DLD1 (cell line): ENCODE results near the gene DICER1.
"Not testable (repeated sequence)": the region's sequence is repeated elsewhere in the genome, so short reads cannot be mapped to it uniquely, and the experiment has no call there.

Source experiments
- in situ Hi-C: cut with HindIII; loops from 2 replicates; pipeline ENCODE4 v1.10.0; 2017; ENCODE audit warnings: low sequenced_read_pairs

The DICER1 gene

DNA sequence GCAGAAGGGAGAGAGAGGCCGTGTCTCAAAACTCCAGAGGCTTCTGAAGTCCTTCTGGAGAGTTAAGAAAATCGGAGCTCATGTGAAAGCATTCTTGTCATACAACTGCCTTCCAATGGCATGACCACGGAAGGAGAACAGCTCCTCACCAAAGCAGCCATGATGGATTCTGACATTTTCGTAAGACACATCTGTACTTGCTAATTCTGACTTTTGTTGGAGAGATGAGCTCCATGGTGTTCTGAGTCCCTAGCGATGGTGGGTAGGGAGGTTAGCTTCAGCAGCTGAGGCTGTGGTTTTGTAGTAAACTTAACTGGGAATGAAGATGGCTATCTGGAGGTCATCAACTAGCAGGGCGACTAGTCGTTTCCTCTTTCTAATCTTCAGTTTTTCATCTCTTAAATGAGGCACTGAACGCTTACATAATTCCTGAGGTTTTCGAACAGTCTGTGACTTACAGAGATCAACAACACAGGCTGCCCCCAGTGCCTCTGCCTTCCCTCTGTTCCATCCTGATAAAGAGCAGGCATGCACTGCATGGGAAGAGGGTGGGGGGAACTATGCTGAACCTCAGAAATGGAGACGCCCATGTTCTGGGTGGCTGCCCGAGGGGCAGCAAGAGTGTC is 28.6 kb upstream of the DICER1 start:
- in situ Hi-C loops: no loop called here

DNA sequence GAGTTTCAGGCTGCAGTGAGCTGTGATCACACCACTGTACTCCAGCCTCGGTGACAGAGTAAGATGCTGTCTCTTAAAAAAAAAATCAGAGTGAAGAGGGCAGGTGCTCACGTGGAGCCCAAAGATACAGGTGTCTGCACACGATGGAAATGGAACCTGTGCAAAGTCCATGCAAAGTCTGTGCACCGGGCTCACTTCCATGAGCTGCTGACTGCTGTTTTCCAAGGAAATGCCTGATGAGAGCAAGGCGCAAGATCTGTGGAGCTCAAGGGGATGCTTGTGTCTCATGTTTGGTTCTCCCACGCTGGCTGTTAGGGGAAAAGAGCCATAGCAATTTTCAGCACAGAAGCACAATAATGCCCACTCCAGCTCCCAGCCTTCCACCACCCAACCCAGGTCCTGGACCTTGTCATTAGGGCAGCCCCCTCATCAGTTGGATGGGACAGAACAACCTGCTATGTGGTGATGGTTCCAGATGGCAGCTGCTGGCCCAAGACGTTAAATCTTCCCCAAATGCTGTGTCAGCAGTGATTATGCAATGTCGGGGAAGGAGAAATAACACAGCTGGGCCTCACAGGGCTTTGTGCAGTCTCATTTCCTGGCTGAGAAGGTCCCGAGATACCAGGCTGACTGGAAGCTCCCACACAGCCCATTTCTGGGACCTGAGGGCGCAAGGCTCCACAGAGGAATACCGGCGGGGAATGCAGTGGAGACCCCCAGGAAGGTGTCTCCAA is 27.9 kb upstream of the DICER1 start:
- in situ Hi-C loops: no loop called here

DNA sequence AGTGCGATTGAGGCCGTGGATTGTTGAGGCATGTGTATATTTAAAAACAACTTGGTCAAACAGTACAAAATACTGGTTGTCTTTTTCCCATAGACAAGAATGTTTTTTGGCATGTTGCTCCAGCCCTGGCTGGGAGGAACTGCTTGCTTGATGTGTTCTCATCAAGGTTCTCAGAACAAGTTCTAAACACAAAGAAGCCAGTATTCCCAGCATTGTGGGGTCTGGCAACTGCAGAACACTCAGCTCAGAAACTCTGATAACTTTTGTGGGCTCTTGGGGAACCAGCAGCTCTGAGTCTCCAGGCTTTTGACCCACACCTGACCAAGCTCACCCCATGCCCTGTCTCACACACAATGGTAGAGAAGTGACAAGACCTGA is 27.1 kb upstream of the DICER1 start:
- in situ Hi-C loops: no loop called here

DNA sequence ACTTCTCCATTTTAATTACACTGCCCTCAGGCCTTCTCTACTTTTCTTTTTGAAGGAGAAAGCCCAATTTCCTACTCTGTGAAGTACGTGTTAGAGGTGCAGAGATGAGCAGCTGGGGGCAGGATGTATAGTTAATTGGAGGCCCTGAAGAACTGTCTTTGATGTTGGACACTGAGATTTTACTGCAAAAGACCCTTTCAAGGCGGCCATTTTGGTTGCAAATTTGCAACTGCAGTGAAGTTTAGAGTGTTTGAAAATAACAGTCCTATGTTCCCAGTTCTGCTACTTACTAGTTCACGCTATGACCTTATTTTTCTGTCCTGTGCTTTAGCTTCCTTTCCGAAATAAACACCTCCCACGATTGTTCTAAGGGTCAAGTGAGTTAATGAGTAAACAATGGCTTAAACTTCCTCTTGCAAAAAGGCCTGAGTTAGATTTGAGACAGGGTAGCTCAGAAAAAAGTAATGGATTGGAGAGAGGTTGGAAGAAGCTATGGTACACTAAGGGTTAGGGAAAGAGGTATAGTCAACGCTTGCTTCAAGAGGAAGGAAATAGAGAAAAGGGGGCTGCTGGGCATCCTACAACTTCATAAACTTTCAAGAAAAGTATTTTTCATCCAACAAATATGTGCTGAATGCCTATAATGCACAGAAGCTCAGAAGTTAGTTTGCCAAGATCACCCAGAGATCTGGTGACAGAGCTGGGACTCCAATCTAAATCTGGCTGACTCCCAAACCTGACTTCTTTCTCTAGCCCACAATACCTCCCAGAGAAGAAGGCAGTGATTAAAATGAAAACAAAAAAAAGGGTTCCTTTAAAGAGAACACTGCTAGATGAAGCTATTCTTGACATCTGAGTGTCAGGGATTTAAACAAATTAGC is 26.4 kb upstream of the DICER1 start:
- in situ Hi-C loops: no loop called here

DNA sequence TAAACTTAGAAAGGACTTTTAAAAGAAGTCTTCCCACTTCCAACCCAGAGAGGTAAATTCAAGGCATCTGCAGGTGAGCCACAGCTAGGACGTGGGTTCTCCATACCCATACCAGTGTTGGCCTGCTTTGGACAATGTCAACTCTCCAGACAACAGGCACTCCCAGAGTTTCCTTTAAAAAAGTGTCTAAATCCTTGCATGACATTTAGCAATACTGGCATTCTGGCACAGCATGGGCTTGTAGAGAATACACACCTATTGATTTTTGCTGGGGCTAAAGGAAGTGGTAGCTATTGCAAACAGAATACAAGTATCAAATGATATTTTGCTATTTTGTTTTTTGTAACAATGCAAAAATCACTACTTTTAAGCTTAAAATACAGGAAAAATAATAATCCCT is 25.8 kb upstream of the DICER1 start:
- in situ Hi-C loops: no loop called here

DNA sequence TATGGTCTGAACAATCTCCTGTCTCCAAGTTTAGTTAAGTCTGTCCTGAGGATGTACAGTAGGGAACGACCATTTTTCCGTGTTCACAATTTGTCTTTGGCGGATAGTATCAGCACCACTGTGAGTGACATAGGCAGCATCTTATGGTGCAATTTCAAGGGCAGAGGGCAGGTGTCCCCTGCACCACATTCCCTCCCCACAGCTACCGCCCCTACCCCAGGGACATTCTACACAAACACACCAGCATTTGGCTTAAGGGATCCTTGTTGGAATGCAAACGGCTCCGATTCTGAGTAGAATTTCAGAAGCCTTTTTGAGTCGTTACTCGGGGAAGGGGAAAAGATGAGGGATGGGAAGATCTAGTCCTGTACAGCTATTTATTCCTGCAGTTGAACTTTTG is 25.1 kb upstream of the DICER1 start:
- in situ Hi-C loops: no loop called here

DNA sequence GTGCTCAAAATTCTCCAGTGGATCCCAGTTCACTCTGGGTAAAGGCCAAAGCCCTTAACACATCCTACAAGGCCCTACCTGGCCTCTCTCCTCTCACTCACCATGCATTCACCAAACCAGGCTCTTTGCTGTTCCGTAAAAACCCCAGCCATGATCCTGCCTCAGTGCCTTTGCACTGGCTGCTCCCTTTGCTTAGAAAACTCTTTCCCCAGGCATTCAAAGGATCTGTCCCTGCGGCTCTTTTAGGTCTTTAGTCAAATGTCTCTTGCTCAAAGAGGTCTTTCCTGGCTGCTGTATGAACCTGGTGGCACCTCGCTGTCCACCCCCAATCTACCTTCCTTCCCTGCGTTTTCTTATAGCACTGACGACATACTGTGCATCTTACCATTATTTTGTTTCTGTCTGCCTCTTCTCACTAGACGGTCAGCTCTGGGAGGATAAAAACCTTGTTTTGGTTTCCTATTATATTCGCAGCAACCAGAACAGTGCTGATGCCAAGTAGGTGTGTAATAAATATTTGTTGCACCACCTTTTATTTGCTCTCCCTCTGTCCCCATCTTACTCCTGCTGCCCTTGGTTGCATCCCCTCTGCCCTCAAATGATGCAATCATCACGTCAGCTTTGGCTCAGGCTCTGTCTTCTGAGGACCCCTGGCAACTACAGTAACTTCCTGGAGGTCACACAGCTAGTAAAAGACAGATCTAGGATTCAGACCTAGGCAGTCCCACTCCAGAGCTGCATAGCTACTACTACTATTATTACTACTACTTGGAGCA is 23.8 kb upstream of the DICER1 start:
- in situ Hi-C loops: no loop called here

DNA sequence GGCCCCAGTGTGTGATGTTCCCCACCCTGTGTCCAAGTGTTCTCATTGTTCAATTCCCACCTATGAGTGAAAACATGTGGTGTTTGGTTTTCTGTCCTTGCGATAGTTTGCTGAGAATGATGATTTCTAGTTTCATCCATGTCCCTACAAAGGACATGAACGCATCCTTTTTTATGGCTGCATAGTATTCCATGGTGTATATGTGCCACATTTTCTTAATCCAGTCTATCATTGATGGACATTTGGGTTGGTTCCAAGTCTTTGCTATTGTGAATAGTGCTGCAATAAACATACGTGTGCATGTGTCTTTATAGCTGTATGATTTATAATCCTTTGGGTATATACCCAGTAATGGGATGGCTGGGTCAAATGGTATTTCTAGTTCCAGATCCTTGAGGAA is 18.3 kb upstream of the DICER1 start:
- in situ Hi-C loops: not testable (repeated sequence)

DNA sequence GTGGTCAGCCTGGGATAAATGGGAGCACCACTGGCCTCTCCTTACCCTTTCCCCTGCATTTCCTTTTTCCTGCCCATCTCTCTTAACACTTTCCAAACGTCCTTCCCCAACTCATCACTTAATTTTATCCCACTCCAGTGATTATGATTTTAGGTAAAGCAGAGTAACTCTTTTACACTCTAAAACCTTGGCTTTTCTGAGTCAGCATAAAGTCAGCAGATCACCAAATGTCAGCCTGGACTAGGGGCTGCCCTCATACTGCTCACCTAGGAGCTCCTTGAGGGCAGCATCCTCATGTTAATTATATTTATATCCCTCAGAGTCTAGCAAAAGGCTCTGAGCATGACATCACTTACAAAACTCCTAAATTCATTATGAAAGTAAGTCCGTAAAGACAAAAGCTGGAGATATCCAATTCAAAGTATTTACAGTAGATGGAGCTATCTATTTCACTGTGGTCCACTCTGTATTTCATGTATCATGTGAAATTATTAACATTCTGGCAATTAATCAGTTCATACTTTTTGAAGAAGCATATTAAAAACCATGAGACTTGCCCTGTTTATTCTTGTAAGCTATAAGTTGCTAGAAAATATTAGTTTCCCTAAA is 17.0 kb upstream of the DICER1 start:
- in situ Hi-C loops: no loop called here

DNA sequence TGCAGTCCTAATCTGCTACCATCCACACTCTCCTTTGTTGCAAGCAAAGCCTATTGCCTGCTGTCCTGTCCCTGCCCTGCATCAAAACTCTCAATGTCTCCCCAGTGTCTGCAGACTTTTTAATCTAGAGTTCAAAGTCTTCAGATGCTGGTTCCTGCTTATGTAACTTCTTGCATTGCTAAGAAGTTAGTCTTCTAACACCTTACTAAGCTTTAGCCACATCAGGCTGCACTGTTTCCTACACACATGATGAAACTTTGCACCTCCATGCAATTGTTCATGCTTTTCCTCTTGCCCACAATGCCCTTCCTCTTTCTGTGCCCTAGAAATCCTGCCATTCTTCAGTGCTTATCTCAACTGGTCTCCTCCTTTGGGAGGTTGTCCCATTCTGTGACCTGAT is 16.2 kb upstream of the DICER1 start:
- in situ Hi-C loops: no loop called here

DNA sequence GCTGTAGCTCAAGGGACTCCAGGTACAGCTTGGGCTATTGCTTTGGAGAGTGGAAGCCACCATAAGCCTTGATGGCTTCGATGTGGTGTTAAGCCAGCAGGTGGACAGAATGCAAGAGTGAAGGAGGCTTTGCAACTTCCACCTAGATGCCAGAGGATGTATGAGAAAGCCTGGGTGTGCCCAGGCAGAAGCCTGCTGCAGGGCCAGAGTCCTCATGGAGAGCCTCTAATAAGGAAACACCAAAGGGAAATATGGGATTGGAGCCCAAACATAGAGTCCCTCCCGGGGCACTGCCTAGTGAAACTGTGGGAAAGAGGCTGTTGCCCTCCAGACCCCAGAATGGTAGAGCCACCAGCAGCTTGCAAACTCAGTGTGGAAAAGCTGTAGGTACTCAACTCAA is 9.8 kb upstream of the DICER1 start:
- in situ Hi-C loops: no loop called here

DNA sequence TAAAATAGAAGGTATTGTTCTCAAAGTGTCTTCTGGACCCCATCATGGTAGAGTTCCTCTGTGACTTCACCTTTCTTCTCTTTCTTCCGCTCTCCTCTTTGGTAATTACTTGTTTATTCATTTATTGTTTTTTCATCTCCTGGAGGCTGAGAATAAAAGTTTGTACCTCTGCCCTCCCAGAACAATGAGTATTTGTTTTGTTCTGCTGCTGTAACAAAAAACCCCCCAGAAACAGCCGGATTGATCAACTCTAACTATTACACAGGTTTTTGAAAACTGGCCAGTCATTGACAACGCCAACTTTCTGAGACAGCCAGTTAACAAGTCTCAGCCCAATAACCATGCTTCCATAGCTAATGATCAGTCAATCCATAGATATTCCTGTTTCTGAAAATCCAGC is 8.2 kb upstream of the DICER1 start:
- in situ Hi-C loops: no loop called here

DNA sequence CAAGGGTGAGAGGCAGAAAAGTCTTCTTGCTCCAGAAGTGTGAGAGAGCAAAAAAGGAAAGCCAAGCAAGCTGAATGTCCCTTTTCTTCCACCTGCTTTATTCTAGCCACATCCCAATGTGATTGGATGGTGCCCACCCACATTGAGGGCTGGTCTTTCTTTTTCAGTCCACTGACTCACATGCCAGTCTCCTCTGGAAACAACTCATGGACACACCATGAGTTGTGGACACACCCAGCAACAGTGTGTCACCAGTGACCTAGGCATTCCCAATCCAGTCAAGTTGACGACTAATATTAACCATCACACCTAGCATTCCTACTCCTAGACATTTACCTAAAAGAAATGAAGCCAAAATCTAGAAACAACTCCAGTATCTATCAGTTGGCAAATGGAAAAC is 7.2 kb upstream of the DICER1 start:
- in situ Hi-C loops: no loop called here

DNA sequence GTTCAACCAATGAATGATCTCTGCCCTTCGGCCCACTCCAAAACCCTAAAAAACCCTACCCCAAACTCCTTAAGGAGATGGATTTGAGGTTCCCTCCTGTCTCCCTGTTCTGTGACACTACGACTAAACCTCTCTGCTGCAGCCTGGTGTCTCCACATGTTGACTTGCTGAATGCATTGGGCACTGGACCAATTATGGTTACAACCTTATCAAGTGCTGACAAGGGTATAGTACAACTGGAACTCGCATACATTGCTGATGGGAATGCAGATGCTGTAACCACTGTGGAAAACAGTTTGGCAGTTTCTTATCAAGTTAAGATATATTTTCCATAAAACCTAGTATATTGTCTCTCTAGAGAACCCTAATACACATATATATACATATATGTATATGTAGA is 6.3 kb upstream of the DICER1 start:
- in situ Hi-C loops: no loop called here

DNA sequence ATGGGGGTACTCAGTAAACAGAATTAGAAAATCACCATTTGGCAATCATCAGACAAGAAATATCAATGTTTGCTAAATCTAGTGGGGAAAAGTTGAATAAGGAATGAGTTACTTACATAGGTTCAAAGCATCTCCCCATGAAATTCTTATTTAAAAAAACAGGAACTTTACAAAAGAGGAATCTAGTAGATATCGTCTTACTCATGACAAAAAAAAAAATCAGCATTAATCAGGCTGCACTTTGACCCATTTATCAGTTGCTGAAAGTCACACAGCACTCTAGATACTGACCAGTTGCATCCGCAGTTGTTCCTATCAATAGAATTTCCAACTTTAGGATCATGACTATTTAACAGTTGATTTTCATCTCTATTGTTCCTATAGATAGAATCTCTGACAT is 5.8 kb upstream of the DICER1 start:
- in situ Hi-C loops: no loop called here

DNA sequence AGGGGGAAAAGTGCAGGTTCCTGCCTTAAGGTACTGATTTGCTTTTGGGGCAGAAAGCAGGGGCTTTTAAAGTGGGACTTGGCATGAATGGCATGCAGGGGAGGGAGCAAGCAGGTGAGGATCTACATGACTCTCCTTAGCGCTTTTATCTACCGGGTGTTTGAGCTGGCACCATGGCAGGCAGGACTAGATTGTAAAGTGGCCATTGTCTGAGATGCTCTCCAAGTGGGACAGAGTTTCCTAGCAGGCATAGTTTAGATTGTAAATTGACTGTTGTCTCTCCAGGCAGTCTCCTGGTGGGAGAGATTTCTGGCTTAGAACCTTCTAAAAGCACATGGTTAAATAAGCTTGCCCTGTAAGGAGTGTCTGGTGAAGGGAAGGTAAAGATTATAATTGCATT is 5.3 kb upstream of the DICER1 start:
- in situ Hi-C loops: no loop called here

DNA sequence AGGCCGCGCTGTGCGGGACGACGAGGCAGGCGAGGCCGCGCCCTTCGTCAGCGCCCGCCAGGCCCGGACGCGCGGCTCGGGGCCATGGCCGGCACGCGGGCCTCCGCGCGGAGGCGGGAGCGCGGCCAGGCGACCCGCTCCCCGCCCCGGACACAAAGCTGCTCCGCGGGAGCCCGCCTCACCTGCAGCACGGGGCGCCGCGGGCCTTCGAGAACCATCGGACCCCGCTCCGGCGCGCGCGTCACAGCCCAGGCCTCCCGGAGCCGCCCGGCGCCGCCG is 342 bp downstream of the DICER1 start:
- in situ Hi-C loops: no loop called here

DNA sequence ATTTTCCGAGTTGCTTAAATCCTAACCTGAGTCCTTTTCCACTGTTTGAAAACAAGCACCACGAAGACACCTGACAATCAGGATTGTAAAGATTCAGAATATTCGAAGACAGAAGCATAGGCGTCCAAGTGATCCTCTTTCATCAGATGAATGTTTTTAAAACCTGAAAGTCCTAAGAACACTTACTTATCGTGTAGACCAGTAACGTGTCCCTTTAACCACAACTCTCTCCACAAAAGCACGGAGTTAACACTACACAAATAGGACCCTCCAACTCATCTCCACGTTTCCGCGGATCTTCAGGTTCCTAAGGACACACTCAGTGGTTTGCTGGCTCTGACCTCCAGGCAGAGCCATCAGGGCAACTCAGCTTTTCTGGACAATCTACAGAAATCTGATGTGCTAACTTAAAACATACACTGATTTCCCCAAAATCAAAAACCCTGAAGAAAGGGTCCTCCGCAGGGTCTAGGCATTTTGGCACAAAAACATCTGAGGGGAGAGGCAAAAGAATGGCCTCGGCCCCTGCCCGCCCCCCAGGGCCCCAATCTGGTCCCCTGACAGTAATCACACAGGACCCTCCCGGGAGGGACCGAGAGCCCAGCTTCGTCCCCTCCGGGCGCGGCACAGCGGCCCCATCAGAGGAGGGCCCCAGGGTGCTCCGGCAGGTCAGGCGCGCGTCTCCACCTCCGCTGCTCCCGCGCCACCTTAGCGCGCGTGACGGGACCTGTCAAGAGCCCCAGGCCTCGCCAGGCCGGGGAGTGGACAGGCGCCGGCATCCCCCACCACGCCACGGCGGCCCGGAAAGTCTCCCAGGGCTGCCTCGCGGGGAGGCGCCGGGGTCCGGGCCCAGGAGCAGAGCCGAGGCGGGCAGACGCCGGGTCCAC is 925 bp downstream of the DICER1 start:
- in situ Hi-C loops: no loop called here

DNA sequence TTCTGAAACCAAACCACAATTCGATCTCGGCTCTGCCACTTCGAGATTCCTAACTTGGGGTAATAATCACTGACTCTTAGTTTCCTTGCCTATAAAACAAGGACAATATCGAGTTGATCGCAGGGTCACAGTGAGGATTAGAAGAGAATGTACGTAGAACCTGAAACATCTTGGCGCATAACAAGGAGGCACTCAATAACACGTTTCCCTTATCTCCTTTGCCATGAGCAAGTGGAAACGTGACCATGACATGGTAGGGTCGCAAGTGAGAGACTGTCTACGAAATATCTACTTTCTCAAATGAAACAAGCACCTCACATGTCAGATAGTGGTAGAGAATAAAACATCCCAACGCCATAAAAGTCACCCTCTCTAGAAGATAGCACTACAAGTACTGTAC is 2.3 kb downstream of the DICER1 start:
- in situ Hi-C loops: no loop called here

DNA sequence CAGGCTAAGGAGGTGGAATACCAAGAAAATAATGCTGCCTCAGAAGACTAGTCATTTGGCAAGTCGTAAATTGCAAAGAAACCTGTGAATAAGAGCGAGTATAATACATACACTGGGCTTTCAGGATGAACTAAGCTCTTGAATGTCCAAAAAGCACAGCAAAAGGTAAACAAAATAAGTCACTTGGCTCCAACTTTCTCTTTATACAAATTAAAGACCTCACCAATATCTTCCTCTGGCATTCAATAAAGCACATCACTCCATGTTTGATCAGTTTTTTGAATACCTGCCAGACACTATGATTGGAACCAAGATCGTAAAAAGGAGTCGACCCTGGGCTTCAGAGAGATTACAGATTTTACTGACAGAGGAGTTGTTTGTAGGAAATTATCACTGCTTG is 3.5 kb downstream of the DICER1 start:
- in situ Hi-C loops: no loop called here
